Heart right ventricle (tissue), 16 donors: ENCODE data around the gene COX5A. TPM values are rescaled to one million over a fixed set of nuclear protein-coding genes. Genes with fewer than 3 reads are reported as not detected.

Experiments
- ATAC-seq, 8 donors: fragments of 200-7000 bp; cut with Tn5 transposase; one replicate each; pipeline ENCODE4 v1.9.1; 2020; ENCODE audit warnings: mild to moderate bottlenecking in 8 of 8, moderate library complexity in 8 of 8, moderate number of reproducible peaks in 1 of 8
- DNase-seq, 2 donors: peaks; one replicate each; pipeline ENCODE4 v3.0.0-alpha.2; 2020
- H3K27ac ChIP-seq, 10 donors: fragments of 200-600 bp; sonication (generic) in 2 of 10; one replicate each; pipeline versions ENCODE4 v1.5.0 to v1.8.0; 2020 to 2022; ENCODE audit warnings: mild to moderate bottlenecking in 3 of 10
- H3K27me3 ChIP-seq, 7 donors: fragments of 200-600 bp; one replicate each; pipeline ENCODE4 v1.8.0; 2021 to 2022; ENCODE audit warnings: mild to moderate bottlenecking in 2 of 7
- H3K36me3 ChIP-seq, 9 donors: fragments of 200-600 bp; sonication (generic) in 1 of 9; one replicate each; pipeline versions ENCODE4 v1.5.0 to v1.8.0; 2020 to 2022; ENCODE audit warnings: mild to moderate bottlenecking in 2 of 9
- H3K4me1 ChIP-seq, 9 donors: fragments of 200-600 bp; sonication (generic) in 1 of 9; one replicate each; pipeline versions ENCODE4 v1.5.0 to v1.8.0; 2020 to 2022; ENCODE audit warnings: mild to moderate bottlenecking in 4 of 9
- H3K4me3 ChIP-seq, 10 donors: fragments of 200-600 bp; sonication (generic) in 2 of 10; one replicate each; pipeline versions ENCODE4 v1.5.0 to v1.8.0; 2020 to 2022; ENCODE audit warnings: mild to moderate bottlenecking in 7 of 10, moderate library complexity in 2 of 10
- H3K9me3 ChIP-seq, 11 donors: fragments of 200-600 bp in 10 of 11; sonication (generic) in 2 of 11; one replicate each; pipeline versions ENCODE4 v1.5.0 to v1.8.0; 2013 to 2022; ENCODE audit warnings: mild to moderate bottlenecking in 2 of 11, control low read depth in 1 of 11, moderate library complexity in 1 of 11
- CTCF ChIP-seq, 9 donors: fragments of 200-600 bp; sonication (generic) in 2 of 9; IDR thresholded peaks; one replicate each; pipeline versions ENCODE4 v1.5.0 to v1.8.0; 2021 to 2022; ENCODE audit warnings: antibody characterized with exemption in 9 of 9, mild to moderate bottlenecking in 5 of 9, moderate library complexity in 1 of 9
- WGBS, 2 donors: extraction: QIAGEN DNeasy Blood & Tissue Kit; methylation state at CpG; one replicate each; pipeline ENCODE4 v1.1.7; 2013; ENCODE audit warnings: inconsistent platforms in 1 of 2; 5-methylcytosine and 5-hydroxymethylcytosine counted together
- intact Hi-C, 10 donors: fragments of 100-400 bp; cut with DNase I; formaldehyde crosslinking; loops; one replicate each; pipeline versions ENCODE4 v1.11.1 to v1.14.2; 2022
- polyA plus RNA-seq, 2 donors: library from polyadenylated mRNA; stranded (reverse); fragments of 200-250 nt; gene quantifications; one replicate each; pipeline ENCODE4 v1.2.3, GENCODE V29; 2013
- total RNA-seq, 10 donors: library from RNA; stranded (reverse); fragmentation: NEBNext Ultra II Directional in 3 of 10; extraction: Animal tissue kit (Norgen Biotek cat#: 25700) in 3 of 10; gene quantifications; one replicate each; pipeline versions ENCODE4 v1.2.1 to v1.2.4, GENCODE V29; 2021 to 2023
- donor health status: Arrhythmogenic right ventricular cardiomyopathy.
- donor health status: ischemic (EF 13 %, LVEDD 7.1; RV severe dilation, severe dysfunction).
- donor health status: healthy with polysubstance abuse.
- donor health status: DM: no; HTN: yes; CAD: no.
- donor health status: DM: no; HTN: no; CAD: no.
- donor health status: ischemic (EF 25% LVEDD 6.9; RV normal size, moderate dysfunction).
- donor health status: ischemic (EF 25% LVEDD 5.7; RV mildly dilated, moderate dysfunction).
- donor health status: healthy.
- donor health status: DM: yes; HTN: yes; CAD: no.
- donor health status: Ischemic cardiomyopathy.
- donor health status: ischemic (EF 35%, LVEDD 5.7; RV mildly dilated, moderate dysfunction).
- donor health status: nonischemic (EF 11% LVEDD 7.7; RV severe dilation, severe dysfunction).
- donor health status: DM: yes; HTN: yes; CAD: no.
- donor health status: PGD.
- donor health status: ischemic (EF 29% LVEDD 5.4; RV normal size, mild dysfunction).
- donor health status: nonischemic (EF 23%, LVEDD 6.1; RV moderate dilation, normal function).

The COX5A gene
- total and polyA plus RNA-seq, 12 donors = 894 to 1,728 (median 1,286) TPM

- DNase-seq = peak; percentile 63 to 83
- Histone ChIP-seq H3K4me3 (peak within 1 kb of the TSS; percentile 23 to 83 (median 60)), H3K4me1 (peaks cover 0 to 62% (median 33%) of the 10 kb centered on the region in 9 donors), H3K27ac (peak within 1 kb of the TSS; percentile 19 to 87 (median 76)), H3K9me3 (no peaks in the 10 kb centered on the region), H3K36me3 (no peaks in the 10 kb centered on the region), H3K27me3 (peaks cover 0 to 49% (median 16%) of the 10 kb centered on the region in 7 donors)
- no peak for TF ChIP-seq CTCF (IDR thresholded peaks at IDR 0.05)
- WGBS, 2 donors = 0% methylated on average over 81 to 83 of the region's 83 CpGs
- peak; percentile 83 to 93 (median 89) for ATAC-seq
- intact Hi-C loops = loop anchor here in 8 of 10 donors (5.0 to 10.0 kb wide), 4 partner anchors 245 to 582 kb away; partner anchors contain the start of gene C15orf39 (in 1 of the 8)
Observed at GRCh38 chr15:74956648-74957475, 19.0 kb upstream of the COX5A start, which contains the start of gene RPP25. TSS of gene RPP25 (minus strand) at chr15:74956772. CDS start at chr15:74956583, 189 bp downstream.

- Histone ChIP-seq H3K9me3 (no peaks in the 10 kb centered on the region), H3K4me1 (peaks cover 0 to 62% (median 33%) of the 10 kb centered on the region in 9 donors), H3K27me3 (peaks cover 0 to 49% (median 16%) of the 10 kb centered on the region in 7 donors), H3K4me3 (peak overlapping the region; percentile 23 to 83 (median 60)), H3K27ac (peak overlapping the region; percentile 19 to 87 (median 76)), H3K36me3 (no peaks in the 10 kb centered on the region)
- intact Hi-C loops = loop anchor here in 8 of 10 donors (5.0 to 10.0 kb wide), 4 partner anchors 246 to 581 kb away; partner anchors contain the start of gene C15orf39 (in 1 of the 8)
- ATAC-seq (peak; percentile 42 to 72 (median 60)), DNase-seq (peak; percentile 65 to 80)
- WGBS, 2 donors = 12% methylated on average over 87 to 88 of the region's 88 CpGs
- peak; percentile 10 to 61 (median 51) for TF ChIP-seq CTCF (IDR thresholded peaks at IDR 0.05)
Observed at GRCh38 chr15:74955796-74956647, 18.1 kb upstream of the COX5A start.

- DNase-seq = no peak
Observed at GRCh38 chr15:74955017-74955416, 17.1 kb upstream of the COX5A start.

More at GRCh38 chr15:74955017-74955416, 17.1 kb upstream of the COX5A start:
- H3K36me3 ChIP-seq = no peaks in the 10 kb centered on the region
- H3K4me1 ChIP-seq = peaks cover 0 to 63% (median 36%) of the 10 kb centered on the region in 9 donors
- peak overlapping the region in 9 of 10 donors; percentile 13 to 83 (median 61) for H3K4me3 ChIP-seq
- H3K27me3 ChIP-seq = peaks cover 0 to 44% (median 16%) of the 10 kb centered on the region in 7 donors
- H3K9me3 ChIP-seq = no peaks in the 10 kb centered on the region
- no peak for TF ChIP-seq CTCF (IDR thresholded peaks at IDR 0.05)
- ATAC-seq = no peak
- peak overlapping the region in 5 of 10 donors; percentile 16 to 85 (median 33) for H3K27ac ChIP-seq
- 63 to 68% methylated on average over 8 of the region's 8 CpGs for WGBS, 2 donors
- intact Hi-C loops = loop anchor here in 8 of 10 donors (5.0 to 10.0 kb wide), 4 partner anchors 247 to 580 kb away; partner anchors contain the start of gene C15orf39 (in 1 of the 8)
